GM12878 (cell line): ENCODE data around the gene CLEC12A. TPM values are rescaled to one million over a fixed set of nuclear protein-coding genes. Genes with fewer than 3 reads are reported as not detected.
"Not testable (repeated sequence)": the region's sequence is repeated elsewhere in the genome, so short reads cannot be mapped to it uniquely, and the experiment has no call there.

ENCODE experiments used
- ATAC-seq: fragments of 200-7000 bp; cut with Tn5 transposase; 3 replicates; pipeline ENCODE4 v1.9.1; 2020; ENCODE audit warnings: mild to moderate bottlenecking, moderate library complexity
- BruUV-seq: library from RNA; stranded (reverse); fragments of 400-500 nt; replicated peaks from 2 replicates; lab custom pipeline; 2021; lab: Mats Ljungman, UMichigan
- CTCF ChIA-PET: fragments of 300-600 bp; sonication (Branson Sonifier 250); formaldehyde crosslinking; extraction: SDS; loops from one replicate; lab custom pipeline; 2021; ENCODE audit warnings: inconsistent platforms; lab: Yijun Ruan, JAX
- POLR2A ChIA-PET: fragments of 350-600 bp; formaldehyde crosslinking; extraction: SDS; loops from one replicate; lab custom pipeline; 2021; ENCODE audit warnings: inconsistent platforms; lab: Charles Lee
- RAD21 ChIA-PET: fragments of 300-600 bp; sonication (Branson Sonifier 250); formaldehyde crosslinking; loops from one replicate; lab custom pipeline; 2023; ENCODE audit warnings: antibody characterized with exemption; ENCODE audit not compliant: unreplicated experiment; lab: Charles Lee
- SMC1A ChIA-PET: fragments of 300-600 bp; sonication (Branson Sonifier 250); formaldehyde crosslinking; loops from one replicate; lab custom pipeline; 2023; ENCODE audit not compliant: unreplicated experiment, uncharacterized antibody; lab: Charles Lee
- DNase-seq: peaks from one replicate; pipeline ENCODE4 v3.0.0-alpha.2; 2011; ENCODE audit warnings: low read depth, low spot score
- FAIRE-seq: peaks from 3 replicates; lab custom pipeline; 2011; peaks lifted over from hg19 to GRCh38; lab: Jason Lieb, UNC
- H2AFZ ChIP-seq: 2 replicates; pipeline ENCODE4 v1.6.0; 2011; ENCODE audit warnings: low read depth, low read length, control low read depth; ENCODE audit not compliant: control insufficient read depth
- H3K27ac ChIP-seq: 2 replicates; pipeline ENCODE4 v1.5.1; 2011; ENCODE audit warnings: control low read depth; ENCODE audit not compliant: control insufficient read depth, insufficient read depth
- H3K27me3 ChIP-seq, 2 experiments: replicated peaks in 1 of 2; 2 replicates each; pipeline versions ENCODE4 v1.6.0 to v1.6.1; 2011; ENCODE audit warnings: low read length in 1 of 2; ENCODE audit not compliant: control insufficient read depth in 2 of 2, insufficient read depth in 2 of 2
- H3K36me3 ChIP-seq, 2 experiments: 2 replicates each; pipeline ENCODE4 v1.5.1; 2011; ENCODE audit warnings: low read length in 1 of 2; ENCODE audit not compliant: control insufficient read depth in 2 of 2, insufficient read depth in 2 of 2
- H3K4me1 ChIP-seq: 2 replicates; pipeline ENCODE4 v1.6.1; 2011; ENCODE audit warnings: mild to moderate bottlenecking, low read length, moderate library complexity, mixed read lengths; ENCODE audit not compliant: control insufficient read depth, insufficient read depth
- H3K4me2 ChIP-seq: 2 replicates; pipeline ENCODE4 v1.6.0; 2011; ENCODE audit warnings: control low read depth; ENCODE audit not compliant: control insufficient read depth, insufficient read depth
- H3K4me3 ChIP-seq: fragments of 200-600 bp; sonication (generic); 2 replicates; pipeline ENCODE4 v1.5.1; 2016
- H3K79me2 ChIP-seq: 2 replicates; pipeline ENCODE4 v1.6.0; 2011; ENCODE audit warnings: low read length; ENCODE audit not compliant: control insufficient read depth, insufficient read depth
- H3K9ac ChIP-seq: 2 replicates; pipeline ENCODE4 v1.8.0; 2011; ENCODE audit warnings: low read length, control low read depth, mixed read lengths; ENCODE audit not compliant: control insufficient read depth, insufficient read depth
- H3K9me3 ChIP-seq: replicated peaks from 3 replicates; pipeline ENCODE4 v1.5.1; 2011; ENCODE audit warnings: mild to moderate bottlenecking, low read length; ENCODE audit not compliant: control insufficient read depth, insufficient read depth
- H4K20me1 ChIP-seq: 2 replicates; pipeline ENCODE4 v1.6.0; 2011; ENCODE audit not compliant: control insufficient read depth, insufficient read depth
- FOS ChIP-seq: IDR thresholded peaks from 3 replicates; pipeline ENCODE4 v1.6.1; 2011; ENCODE audit warnings: borderline replicate concordance; ENCODE audit not compliant: insufficient read length; ENCODE audit errors: extremely low read depth
- RUNX3 ChIP-seq: IDR thresholded peaks from 2 replicates; pipeline ENCODE4 v1.6.1; 2012; ENCODE audit warnings: low read length, inconsistent platforms
- TCF3 ChIP-seq: IDR thresholded peaks from 2 replicates; pipeline ENCODE4 v1.6.1; 2012; ENCODE audit warnings: low read depth, mild to moderate bottlenecking, low read length, borderline replicate concordance; ENCODE audit not compliant: insufficient read depth
- WGBS: methylation state at CpG from one replicate; pipeline ENCODE4 v1.1.6; 2016; ENCODE audit warnings: low lambda C conversion rate; ENCODE audit not compliant: insufficient replicate concordance, insufficient coverage; ENCODE audit errors: missing lambda C conversion rate; 5-methylcytosine and 5-hydroxymethylcytosine counted together
- in situ Hi-C: fragments of 300-500 bp; cut with MboI; formaldehyde crosslinking; loops from 9 replicates; pipeline ENCODE4 v1.14.3; 2018; ENCODE audit warnings: mixed read lengths
- intact Hi-C: fragments of 100-400 bp; cut with micrococcal nuclease; formaldehyde crosslinking; loops from one replicate; pipeline ENCODE4 v1.14.2; 2022; ENCODE audit not compliant: unreplicated experiment
- polyA plus RNA-seq, 11 experiments: library from polyadenylated mRNA; depleted of rRNA in 4 of 11; unstranded in 6 of 11; stranded (reverse) in 5 of 11; fragments of >200 nt; fragmentation: Nextera tagmentation in 4 of 11; fragmentation: Illumina TruSeq in 1 of 11; extraction: Ambion mirVana in 4 of 11; extraction: Trizol in 1 of 11; gene quantifications; 1 replicate in 1 of 11; 2 replicates in 10 of 11; pipeline versions ENCODE4 v1.2.1 to v1.2.3, GENCODE V29; 2011 to 2016; ENCODE audit warnings: inconsistent platforms in 2 of 11, missing spikeins in 2 of 11, low read depth in 1 of 11
- total RNA-seq, 4 experiments: library from RNA; depleted of rRNA in 3 of 4; stranded (reverse); fragments of >200 nt in 3 of 4; fragmentation: Illumina TruSeq in 1 of 4; extraction: Trizol in 1 of 4; gene quantifications; 2 replicates each; pipeline versions ENCODE4 v1.2.1 to v1.2.3, GENCODE V29; 2013 to 2021

The CLEC12A gene
- total and polyA plus RNA-seq, 10 of the 15 experiments (the other 5 are each of a cell fraction or from before 2014, with no cell fraction given): 0.07 to 0.21 TPM; not detected in 8

DNA sequence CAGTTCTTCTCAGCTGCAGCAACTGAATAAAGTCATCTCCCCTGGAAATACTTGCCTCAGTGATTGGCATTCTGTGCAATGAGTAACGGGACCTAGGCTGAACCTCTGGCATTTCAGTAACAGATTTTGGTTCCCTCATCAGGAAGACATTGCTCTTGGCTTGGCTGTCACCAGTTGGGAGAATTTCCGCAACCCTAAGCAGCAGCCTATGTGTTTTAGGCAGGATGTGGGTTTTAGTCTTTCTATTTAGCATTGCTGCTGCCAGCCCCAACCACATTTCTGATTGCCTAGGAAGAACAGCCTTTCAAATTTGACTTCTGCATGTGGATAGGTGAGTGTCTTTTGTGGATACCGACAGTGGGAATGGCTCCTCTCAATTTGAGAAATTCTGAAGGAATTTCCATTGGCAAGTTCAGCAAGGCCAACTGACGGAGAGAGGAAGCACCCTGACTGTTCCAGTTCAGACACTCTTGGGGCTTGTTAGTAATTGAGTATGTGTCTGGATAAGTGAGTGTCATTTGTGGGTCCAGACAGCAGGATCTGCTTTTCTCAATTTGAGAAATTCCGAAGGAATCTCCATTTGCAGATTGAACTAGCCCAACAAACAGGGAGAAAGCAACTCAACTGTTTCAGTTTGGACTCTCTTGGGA lies 20.1 kb upstream of the CLEC12A start:
- TF ChIP-seq RUNX3 (peak; percentile 53), FOS (no peak), TCF3 (no peak)
- POLR2A ChIA-PET: no interaction called here
- Histone ChIP-seq H3K79me2 (no peaks in the 10 kb centered on the region), H3K4me3 (no peak overlapping the region), H3K9ac (no peak overlapping the region), H3K9me3 (no peaks in the 10 kb centered on the region), H3K4me2 (peak overlapping the region; percentile 41), H3K27ac (no peak overlapping the region), H3K27me3 (no peaks in the 10 kb centered on the region), H3K36me3 (no peaks in the 10 kb centered on the region), H3K4me1 (peaks cover 33% of the 10 kb centered on the region), H2AFZ (peak overlapping the region; percentile 52), H4K20me1 (no peaks in the 10 kb centered on the region)
- in situ Hi-C loops: no loop called here
- 33% methylated on average over 5 of the region's 5 CpGs for WGBS
- peak; percentile 24 for DNase-seq
- intact Hi-C loops: no loop called here
- RAD21 ChIA-PET: no interaction called here
- ATAC-seq: 0 out of 3 replicates have a peak, but pooled peaks have one; percentile 19
- CTCF ChIA-PET: interaction anchor here (1.4 kb wide), 1 partner anchor 200 kb away, joined by 4 read pairs; no protein-coding TSS in a partner anchor
- no TSS peak for BruUV-seq
- SMC1A ChIA-PET: interaction anchor here (0.8 to 1.4 kb wide), 2 partner anchors 10 to 82 kb away, joined by 3 to 4 read pairs; no protein-coding TSS in a partner anchor
- FAIRE-seq: no peak

DNA sequence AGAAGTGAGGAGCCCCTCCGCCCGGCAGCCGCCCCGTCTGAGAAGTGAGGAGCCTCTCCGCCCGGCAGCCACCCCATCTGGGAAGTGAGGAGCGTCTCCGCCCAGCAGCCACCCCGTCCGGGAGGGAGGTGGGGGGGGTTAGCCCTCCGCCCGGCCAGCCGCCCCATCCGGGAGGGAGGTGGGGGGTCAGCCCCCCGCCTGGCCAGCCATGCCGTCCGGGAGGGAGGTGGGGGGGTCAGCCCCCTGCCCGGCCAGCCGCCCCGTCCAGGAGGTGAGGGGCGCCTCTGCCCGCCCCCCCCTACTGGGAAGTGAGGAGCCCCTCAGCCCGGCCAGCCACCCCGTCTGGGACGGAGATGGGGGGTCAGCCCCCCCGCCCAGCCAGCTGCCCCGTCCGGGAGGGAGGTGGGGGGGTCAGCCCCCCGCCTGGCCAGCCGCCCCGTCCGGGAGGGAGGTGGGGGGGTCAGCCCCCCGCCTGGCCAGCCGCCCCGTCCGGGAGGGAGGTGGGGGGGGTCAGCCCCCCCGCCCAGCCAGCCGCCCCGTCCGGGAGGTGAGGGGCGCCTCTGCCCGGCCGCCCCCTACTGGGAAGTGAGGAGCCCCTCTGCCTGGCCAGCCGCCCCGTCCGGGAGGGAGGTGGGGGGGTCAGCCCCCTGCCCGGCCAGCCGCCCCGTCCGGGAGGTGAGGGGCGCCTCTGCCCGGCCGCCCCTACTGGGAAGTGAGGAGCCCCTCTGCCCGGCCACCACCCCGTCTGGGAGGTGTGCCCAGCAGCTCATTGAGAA lies 18.1 kb upstream of the CLEC12A start:
- H3K9me3 ChIP-seq, H2AFZ ChIP-seq, FAIRE-seq, BruUV-seq, DNase-seq, intact Hi-C loops, POLR2A ChIA-PET, in situ Hi-C loops, H3K27me3 ChIP-seq, H3K9ac ChIP-seq, RAD21 ChIA-PET, H3K79me2 ChIP-seq, H3K4me2 ChIP-seq, ATAC-seq, H3K36me3 ChIP-seq, H4K20me1 ChIP-seq, SMC1A ChIA-PET, H3K4me3 ChIP-seq, CTCF ChIA-PET, H3K27ac ChIP-seq: not testable (repeated sequence)
- H3K4me1 ChIP-seq: peaks cover 25% of the 10 kb centered on the region
- WGBS: no CpG with 5 or more reads among the region's 55 CpGs
